Endothelial cell of umbilical vein (primary cell): ENCODE measurements around the gene MED12.

Source experiments
- EZH2 ChIP-seq: IDR thresholded peaks from 2 replicates; pipeline ENCODE4 v1.6.1; 2012; ENCODE audit warnings: borderline replicate concordance, low read depth, mild to moderate bottlenecking, moderate library complexity, low read length, inconsistent platforms; ENCODE audit not compliant: severe bottlenecking
- JUN ChIP-seq: IDR thresholded peaks from 2 replicates; pipeline ENCODE4 v1.6.1; 2011; ENCODE audit warnings: borderline replicate concordance, low read depth; ENCODE audit not compliant: insufficient read length, insufficient read depth
- MYC ChIP-seq: IDR thresholded peaks from one replicate; pipeline ENCODE4 v1.6.1; 2011; ENCODE audit warnings: mild to moderate bottlenecking, low read depth, low read length
- POLR2A ChIP-seq: IDR thresholded peaks from 2 replicates; pipeline ENCODE4 v1.6.1; 2012; ENCODE audit warnings: low read depth, mild to moderate bottlenecking, control low read depth, low read length
- POLR2AphosphoS5 ChIP-seq: IDR thresholded peaks from 2 replicates; pipeline ENCODE4 v1.6.1; 2012; ENCODE audit warnings: low read depth, mild to moderate bottlenecking, control low read depth, low read length, moderate library complexity; ENCODE audit not compliant: insufficient read depth
- TF ChIP-seq, protein P1 (sequence below), 2 donors: IDR thresholded peaks; 1 replicate in 1 of 2; 2 replicates in 1 of 2; pipeline ENCODE4 v1.5.1; 2011; ENCODE audit warnings: low read length in 2 of 2, mild to moderate bottlenecking in 2 of 2, moderate library complexity in 2 of 2, control low read depth in 1 of 2, inconsistent platforms in 1 of 2, low read depth in 1 of 2; ENCODE audit not compliant: insufficient read depth in 1 of 2; ENCODE audit errors: extremely low read depth in 1 of 2

DNA sequence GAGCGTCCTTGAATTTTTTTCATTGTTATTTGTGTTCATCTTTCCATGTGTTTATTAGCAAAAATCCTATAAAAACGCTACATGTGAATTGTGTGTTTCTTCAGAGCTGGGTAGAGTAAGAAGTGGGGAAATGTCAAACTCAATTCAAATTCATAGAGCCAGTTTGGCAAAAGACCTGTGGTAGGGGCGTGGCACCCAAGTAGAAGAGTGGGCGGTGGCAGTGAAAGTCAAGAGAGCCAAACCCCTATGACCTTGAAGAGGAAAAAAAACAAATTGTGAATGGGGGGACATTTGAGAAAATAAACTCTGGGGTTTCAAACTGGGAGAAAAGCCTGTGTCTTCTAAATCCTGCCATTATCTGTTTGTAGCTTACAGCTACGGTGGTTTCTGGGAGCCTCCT lies 27.1 kb upstream of the MED12 start:
- no peak for TF ChIP-seq EZH2
- TF ChIP-seq, protein P1, sequence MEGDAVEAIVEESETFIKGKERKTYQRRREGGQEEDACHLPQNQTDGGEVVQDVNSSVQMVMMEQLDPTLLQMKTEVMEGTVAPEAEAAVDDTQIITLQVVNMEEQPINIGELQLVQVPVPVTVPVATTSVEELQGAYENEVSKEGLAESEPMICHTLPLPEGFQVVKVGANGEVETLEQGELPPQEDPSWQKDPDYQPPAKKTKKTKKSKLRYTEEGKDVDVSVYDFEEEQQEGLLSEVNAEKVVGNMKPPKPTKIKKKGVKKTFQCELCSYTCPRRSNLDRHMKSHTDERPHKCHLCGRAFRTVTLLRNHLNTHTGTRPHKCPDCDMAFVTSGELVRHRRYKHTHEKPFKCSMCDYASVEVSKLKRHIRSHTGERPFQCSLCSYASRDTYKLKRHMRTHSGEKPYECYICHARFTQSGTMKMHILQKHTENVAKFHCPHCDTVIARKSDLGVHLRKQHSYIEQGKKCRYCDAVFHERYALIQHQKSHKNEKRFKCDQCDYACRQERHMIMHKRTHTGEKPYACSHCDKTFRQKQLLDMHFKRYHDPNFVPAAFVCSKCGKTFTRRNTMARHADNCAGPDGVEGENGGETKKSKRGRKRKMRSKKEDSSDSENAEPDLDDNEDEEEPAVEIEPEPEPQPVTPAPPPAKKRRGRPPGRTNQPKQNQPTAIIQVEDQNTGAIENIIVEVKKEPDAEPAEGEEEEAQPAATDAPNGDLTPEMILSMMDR (IDR thresholded peaks at IDR 0.05; ENCODE audit: extremely low read depth in 1 of 2, insufficient read depth in 1 of 2, low read depth in 1 of 2, low read length in 2 of 2), result no peak
- no peak for TF ChIP-seq MYC
- no peak for TF ChIP-seq POLR2AphosphoS5
- TF ChIP-seq POLR2A, result no peak
- TF ChIP-seq JUN, result no peak
